GM21390 (cell line): ENCODE measurements around the gene CORO2A.
"Not testable (repeated sequence)": the region's sequence is repeated elsewhere in the genome, so short reads cannot be mapped to it uniquely, and the experiment has no call there.

Experiments used
- ATAC-seq: cut with Tn5 transposase; IDR thresholded peaks from one replicate; pipeline ENCODE4 v1.9.1; 2021; ENCODE audit not compliant: unreplicated experiment

The CORO2A gene

GRCh38 chr9:98087420-98088354 is 104.8 kb downstream of the CORO2A start:
- no peak for ATAC-seq

DNA sequence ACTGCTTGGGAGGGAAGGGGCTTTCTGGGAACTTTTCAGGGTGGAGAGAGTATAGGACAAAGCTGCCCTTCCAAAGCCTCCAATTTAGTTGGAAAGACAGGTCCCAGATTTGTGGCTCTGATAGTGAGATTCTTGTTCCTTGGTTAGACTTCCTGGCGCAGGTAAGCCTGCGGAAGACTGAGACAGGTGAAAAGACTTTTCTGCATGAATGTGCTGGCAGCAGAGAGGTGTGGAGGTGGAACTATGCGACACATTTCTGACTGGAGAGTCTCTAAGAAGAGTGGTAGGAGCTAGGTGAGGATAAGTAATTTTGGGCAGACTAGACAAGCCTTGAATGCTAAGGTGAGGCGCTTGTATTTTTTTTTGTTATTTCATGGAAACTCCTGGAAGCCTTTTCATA is 106.0 kb downstream of the CORO2A start:
- no peak for ATAC-seq

DNA sequence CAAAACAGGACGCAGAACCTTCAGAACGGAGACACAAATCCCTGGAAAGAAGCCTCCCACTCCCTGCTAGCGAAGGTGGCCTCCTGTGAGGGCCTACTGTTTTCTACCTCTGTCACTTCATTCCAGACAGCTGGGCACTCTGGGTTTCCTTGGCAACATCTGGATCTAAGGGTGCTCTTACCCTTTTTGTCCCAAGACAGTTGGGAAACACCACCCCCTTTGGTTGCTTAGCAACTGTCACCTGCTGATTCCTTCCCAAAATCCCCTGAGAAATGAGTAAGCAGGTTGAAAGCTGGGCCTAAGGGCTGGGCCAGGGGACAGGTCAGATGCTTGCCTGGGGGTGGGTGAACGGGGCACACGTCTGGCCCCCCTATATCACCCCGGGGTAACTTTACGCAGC is 106.5 kb downstream of the CORO2A start:
- no peak for ATAC-seq

DNA sequence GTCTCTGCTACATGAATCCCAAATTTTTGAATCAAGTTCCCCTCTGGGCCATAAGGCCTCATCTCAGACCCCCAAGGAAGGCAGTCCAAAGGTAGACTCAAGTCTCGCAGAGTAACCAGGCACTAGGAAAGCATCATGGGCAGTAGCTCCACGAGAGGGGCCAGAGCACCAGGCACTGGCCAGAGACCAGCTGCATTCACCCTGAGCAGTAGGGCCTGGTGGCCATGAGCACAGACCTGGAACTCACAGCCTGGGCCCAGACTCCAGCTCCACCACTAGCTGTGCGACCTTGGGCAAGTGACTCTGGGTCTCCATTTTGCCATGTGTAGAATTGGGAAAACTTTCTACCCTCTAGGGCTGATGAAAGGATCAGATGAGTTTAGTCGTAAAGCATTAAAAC is 107.4 kb downstream of the CORO2A start:
- ATAC-seq = no peak

DNA sequence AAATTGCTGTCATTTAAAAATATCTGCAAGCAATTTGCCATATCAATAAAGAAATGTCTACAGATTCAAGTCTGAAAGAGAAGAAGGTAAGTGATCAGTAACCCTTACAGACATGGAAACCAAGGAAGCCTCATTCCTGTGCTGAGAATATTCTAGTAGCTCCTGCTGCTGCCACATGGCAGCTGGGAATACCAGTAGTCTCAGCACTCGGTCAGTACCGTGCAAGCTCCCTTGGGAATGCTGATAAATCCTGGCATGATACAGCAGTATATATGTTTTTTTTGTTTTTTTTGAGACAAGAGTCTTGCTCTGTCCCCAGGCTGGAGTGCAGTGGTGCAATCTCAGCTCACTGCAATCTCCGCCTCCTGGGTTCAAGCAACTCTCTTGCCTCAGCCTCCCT is 108.0 kb downstream of the CORO2A start:
- no peak for ATAC-seq

GRCh38 chr9:98083566-98084183 is 108.8 kb downstream of the CORO2A start:
- no peak for ATAC-seq

DNA sequence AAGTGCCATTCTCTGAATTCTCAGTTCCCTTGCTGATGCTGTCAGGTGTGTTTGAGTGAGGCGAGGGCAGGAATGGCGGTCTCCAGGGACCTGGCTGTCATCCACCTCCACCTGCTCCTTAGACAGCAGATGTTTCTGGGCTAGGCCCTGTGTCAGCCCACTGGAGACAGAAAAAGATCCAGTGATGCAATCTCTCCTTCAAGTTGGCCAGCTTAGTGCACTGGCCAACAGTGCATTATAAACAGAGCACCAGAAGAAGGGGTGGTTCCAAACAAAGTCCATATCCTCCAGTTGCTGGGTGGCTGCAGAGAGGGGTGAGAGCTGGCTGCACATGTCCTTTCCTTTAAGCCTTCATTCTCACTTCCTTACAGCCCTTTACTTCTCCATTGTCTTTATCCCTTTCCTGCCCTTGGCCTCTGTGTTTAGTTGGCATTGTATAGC is 109.4 kb downstream of the CORO2A start:
- ATAC-seq = no peak

- no peak for ATAC-seq
These were observed 110.8 kb downstream of the CORO2A start for GRCh38 chr9:98081477-98082219.

DNA sequence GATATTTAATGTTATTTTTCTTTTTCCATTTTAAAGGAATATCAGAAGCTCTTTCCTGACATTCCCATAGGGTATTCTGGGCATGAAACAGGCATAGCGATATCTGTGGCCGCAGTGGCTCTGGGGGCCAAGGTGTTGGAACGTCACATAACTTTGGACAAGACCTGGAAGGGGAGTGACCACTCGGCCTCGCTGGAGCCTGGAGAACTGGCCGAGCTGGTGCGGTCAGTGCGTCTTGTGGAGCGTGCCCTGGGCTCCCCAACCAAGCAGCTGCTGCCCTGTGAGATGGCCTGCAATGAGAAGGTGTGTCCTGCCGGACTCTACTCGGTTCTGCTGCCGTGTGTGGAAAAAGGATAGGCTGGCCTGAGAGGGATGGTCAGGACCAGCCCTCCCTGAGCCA is 111.7 kb downstream of the CORO2A start:
- ATAC-seq = no peak

GRCh38 chr9:98080326-98080725 is 112.1 kb downstream of the CORO2A start:
- ATAC-seq = no peak

DNA sequence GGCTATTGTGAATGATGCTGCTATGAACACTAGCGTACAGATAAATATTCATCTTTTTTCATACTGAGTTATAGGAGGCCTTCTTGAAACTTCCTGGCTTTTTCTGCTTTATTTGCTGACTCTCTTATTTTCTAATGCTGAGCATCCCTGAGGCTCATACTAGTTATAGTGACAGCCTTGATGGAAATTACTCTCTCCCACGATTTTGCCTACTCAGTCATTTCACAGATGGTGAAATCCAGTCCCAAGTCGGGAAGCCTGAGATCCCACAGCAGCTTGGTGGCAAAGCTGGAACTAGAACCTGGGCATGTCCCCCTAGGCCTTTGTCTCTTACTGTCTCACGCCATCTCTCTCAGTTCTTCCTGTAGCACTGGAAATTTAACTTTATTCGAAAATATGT is 113.5 kb downstream of the CORO2A start:
- no peak for ATAC-seq

DNA sequence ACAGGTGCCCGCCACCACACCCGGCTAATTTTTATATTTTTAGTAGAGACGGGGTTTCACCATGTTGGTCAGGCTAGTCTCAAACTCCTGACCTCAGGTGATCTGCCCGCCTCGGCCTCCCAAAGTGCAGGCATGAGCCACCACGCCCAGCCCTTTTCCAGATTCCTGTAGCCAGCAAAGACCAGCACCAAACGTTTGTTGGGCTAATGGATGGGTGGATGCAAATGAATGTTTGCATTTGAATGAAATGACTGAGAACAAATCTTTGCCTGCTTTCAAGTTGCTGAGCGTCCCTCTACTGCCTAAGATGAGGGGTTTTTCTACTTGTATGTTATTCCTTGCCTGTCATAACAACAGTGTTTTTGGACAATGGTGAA is 115.9 kb downstream of the CORO2A start:
- not testable (repeated sequence) for ATAC-seq

GRCh38 chr9:98075332-98075805 is 117.1 kb downstream of the CORO2A start:
- ATAC-seq = no peak

GRCh38 chr9:98074115-98074990 is 118.1 kb downstream of the CORO2A start:
- ATAC-seq = no peak

- ATAC-seq = no peak
These were observed 120.7 kb downstream of the CORO2A start for GRCh38 chr9:98071737-98072136.
